Astrocyte (in vitro differentiated cells and primary cell): ENCODE data around the gene SKAP2. TPM values are rescaled to one million over a fixed set of nuclear protein-coding genes. Genes with fewer than 3 reads are reported as not detected.

Experiments
- DNase-seq: peaks from one replicate; pipeline ENCODE4 v3.0.0-alpha.2; 2010; ENCODE audit warnings: low read depth
- FAIRE-seq: peaks from 2 replicates; lab custom pipeline; 2011; peaks lifted over from hg19 to GRCh38; lab: Jason Lieb, UNC
- H2AFZ ChIP-seq: 2 replicates; pipeline ENCODE4 v1.6.0; 2012; ENCODE audit warnings: low read depth, low read length, inconsistent platforms
- H3K27ac ChIP-seq: 2 replicates; pipeline ENCODE4 v1.5.1; 2011; ENCODE audit warnings: low read depth, low read length, inconsistent platforms
- H3K27me3 ChIP-seq: 2 replicates; pipeline ENCODE4 v1.6.0; 2011; ENCODE audit warnings: low read length, inconsistent platforms; ENCODE audit not compliant: insufficient read depth
- H3K36me3 ChIP-seq: 2 replicates; pipeline ENCODE4 v1.5.1; 2011; ENCODE audit warnings: low read length, inconsistent platforms; ENCODE audit not compliant: insufficient read depth
- H3K4me1 ChIP-seq: 2 replicates; pipeline ENCODE4 v1.5.1; 2011; ENCODE audit warnings: low read length, inconsistent platforms; ENCODE audit not compliant: insufficient read depth
- H3K4me2 ChIP-seq: 2 replicates; pipeline ENCODE4 v1.6.0; 2012; ENCODE audit warnings: low read length, inconsistent platforms
- H3K4me3 ChIP-seq: 2 replicates; pipeline ENCODE4 v1.5.1; 2011; ENCODE audit warnings: low read depth, mild to moderate bottlenecking, low read length, inconsistent platforms; ENCODE audit not compliant: insufficient read depth
- H3K79me2 ChIP-seq: 2 replicates; pipeline ENCODE4 v1.6.0; 2012; ENCODE audit warnings: mild to moderate bottlenecking, low read length, inconsistent platforms; ENCODE audit not compliant: insufficient read depth
- H3K9ac ChIP-seq: 2 replicates; pipeline ENCODE4 v1.6.0; 2012; ENCODE audit warnings: mild to moderate bottlenecking, low read length, inconsistent platforms
- H3K9me3 ChIP-seq: 2 replicates; pipeline ENCODE4 v1.5.1; 2012; ENCODE audit warnings: low read depth, mild to moderate bottlenecking, low read length, inconsistent platforms; ENCODE audit not compliant: insufficient read depth
- H4K20me1 ChIP-seq: 2 replicates; pipeline ENCODE4 v1.6.0; 2012; ENCODE audit warnings: low read length, inconsistent platforms; ENCODE audit not compliant: insufficient read depth
- H3K27ac Mint-ChIP-seq: one replicate; pipeline ENCODE4 v1.8.0; 2021; ENCODE audit warnings: mild to moderate bottlenecking, mixed read lengths; ENCODE audit not compliant: unreplicated experiment
- H3K27me3 Mint-ChIP-seq: one replicate; pipeline ENCODE4 v1.8.0; 2021; ENCODE audit warnings: low read depth, mixed read lengths; ENCODE audit not compliant: unreplicated experiment
- H3K36me3 Mint-ChIP-seq: one replicate; pipeline ENCODE4 v1.8.0; 2021; ENCODE audit warnings: low read depth, mixed read lengths; ENCODE audit not compliant: unreplicated experiment
- H3K4me1 Mint-ChIP-seq: one replicate; pipeline ENCODE4 v1.8.0; 2021; ENCODE audit warnings: low read depth, mixed read lengths; ENCODE audit not compliant: unreplicated experiment
- H3K4me3 Mint-ChIP-seq: one replicate; pipeline ENCODE4 v1.8.0; 2021; ENCODE audit warnings: mild to moderate bottlenecking, moderate library complexity, mixed read lengths; ENCODE audit not compliant: unreplicated experiment
- H3K9me3 Mint-ChIP-seq: one replicate; pipeline ENCODE4 v1.8.0; 2021; ENCODE audit warnings: mild to moderate bottlenecking, mixed read lengths; ENCODE audit not compliant: unreplicated experiment
- EZH2 ChIP-seq: IDR thresholded peaks from 2 replicates; pipeline ENCODE4 v1.6.1; 2012; ENCODE audit warnings: mild to moderate bottlenecking, low read length, inconsistent platforms; ENCODE audit not compliant: insufficient read depth
- total RNA-seq: library from RNA; stranded (reverse); gene quantifications from 2 replicates; pipeline ENCODE4 v1.2.1, GENCODE V29; 2021

Gene SKAP2
- total RNA-seq, 1 donor from 2014 or later = 10.1 TPM

DNA sequence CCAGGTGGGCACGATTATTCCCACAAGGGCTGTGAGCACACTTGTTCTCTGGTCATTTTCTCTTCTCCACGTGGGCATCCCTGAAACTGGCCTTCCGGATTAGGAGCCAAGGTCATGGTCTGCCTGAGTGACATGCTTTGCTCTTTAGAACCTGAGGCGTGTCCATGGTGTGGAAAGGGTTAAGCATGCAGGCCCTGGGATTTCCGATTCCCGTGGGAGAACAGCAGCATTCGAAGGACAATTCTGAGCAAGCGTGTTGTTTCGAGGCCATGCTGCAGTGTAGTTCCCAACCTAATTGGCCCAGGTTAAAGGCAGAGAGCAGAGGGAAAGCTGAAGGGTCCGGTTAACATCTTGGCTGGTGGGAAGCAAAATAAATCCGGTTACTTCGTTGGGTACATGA, 245.9 kb downstream of the SKAP2 start:
- Histone ChIP-seq H3K4me2 (no peak overlapping the region), H3K4me3 (no peak overlapping the region), H3K36me3 (no peaks in the 10 kb centered on the region), H3K9me3 (peaks cover 5% of the 10 kb centered on the region), H3K27ac (no peak overlapping the region), H3K9ac (no peak overlapping the region), H3K27me3 (no peaks in the 10 kb centered on the region), H3K4me1 (no peaks in the 10 kb centered on the region), H3K79me2 (no peaks in the 10 kb centered on the region), H4K20me1 (no peaks in the 10 kb centered on the region), H2AFZ (no peak overlapping the region)
- no peaks in the 10 kb centered on the region for H3K36me3 Mint-ChIP-seq
- H3K27ac Mint-ChIP-seq = no peak overlapping the region
- H3K9me3 Mint-ChIP-seq = peaks cover 2% of the 10 kb centered on the region
- no peak for FAIRE-seq
- TF ChIP-seq EZH2 = no peak
- DNase-seq = no peak
- no peak overlapping the region for H3K4me3 Mint-ChIP-seq
- peaks cover 27% of the 10 kb centered on the region for H3K27me3 Mint-ChIP-seq
- H3K4me1 Mint-ChIP-seq = no peaks in the 10 kb centered on the region

Other genes starting within 250 kb of the SKAP2 start
- 0.23 TPM in 1 of 2 replicates, not detected in the other for gene HOXA1, start 231.4 kb upstream of the SKAP2 start, total RNA-seq
- gene HOXA2, start 238.1 kb upstream of the SKAP2 start, total RNA-seq = not detected in 2 replicates